ENCODE data around the gene UQCC3. TPM values are rescaled to one million over a fixed set of nuclear protein-coding genes. Genes with fewer than 3 reads are reported as not detected.

UQCC3 gene
- total and polyA plus RNA-seq, 2 of the 13 experiments (the other 11 are each of a cell fraction or from before 2014, with no cell fraction given) = 7.7 to 16.0 TPM

- no peak for TF ChIP-seq ZFAT (CRISPR knock-in tag; conservative IDR thresholded peaks at IDR 0.05)
- TF ChIP-seq ZNF337 (CRISPR knock-in tag; IDR thresholded peaks at IDR 0.05; ENCODE audit: borderline replicate concordance, low read depth) = no peak
- TF ChIP-seq HOXD1 (CRISPR knock-in tag; IDR thresholded peaks at IDR 0.05) = 0 out of 2 replicates have a peak, but pooled peaks have one; percentile 20
- TF ChIP-seq ZNF562 (CRISPR knock-in tag; IDR thresholded peaks at IDR 0.05; ENCODE audit: borderline replicate concordance) = no peak
- no peak for TF ChIP-seq CBX1 (IDR thresholded peaks at IDR 0.05; ENCODE audit: low read depth)
- TF ChIP-seq SP5 (CRISPR knock-in tag; IDR thresholded peaks at IDR 0.05; ENCODE audit: borderline replicate concordance, low read depth) = no peak
- TF ChIP-seq KLF15 (CRISPR knock-in tag; IDR thresholded peaks at IDR 0.05; ENCODE audit: borderline replicate concordance) = 0 out of 2 replicates have a peak, but pooled peaks have one; percentile 44
- H3K79me2 ChIP-seq (ENCODE audit: insufficient read depth, low read length) = peaks cover 8% of the 10 kb centered on the region
- peak overlapping the region; percentile 88 to 98 (median 94) for H3K4me3 ChIP-seq (replicated peaks in 1 of 3; ENCODE audit: insufficient read depth in 1 of 3, low read depth in 2 of 3, low read length in 3 of 3)
- H3K27ac ChIP-seq (ENCODE audit: extremely low read length, insufficient read depth, low read length) = peak overlapping the region; percentile 86
- intact Hi-C loops (cut with micrococcal nuclease; ENCODE audit: unreplicated experiment) (no loop called here), in situ Hi-C loops (cut with HindIII; ENCODE audit: extremely low pct_ligation_motif_present, low pct_unique_long_range_greater_than_20kb) (no loop called here)
- no peaks in the 10 kb centered on the region for H4K20me1 ChIP-seq (ENCODE audit: insufficient read depth, low read length)
- peaks cover 42% of the 10 kb centered on the region for H3K4me1 ChIP-seq (ENCODE audit: insufficient read depth, low read length)
- no peaks in the 10 kb centered on the region for H3K27me3 ChIP-seq (ENCODE audit: control insufficient read depth in 1 of 2, insufficient read depth in 2 of 2, low read length in 2 of 2)
- peak overlapping the region; percentile 98 for H3K4me2 ChIP-seq (ENCODE audit: low read depth, low read length)
- ChIA-PET CTCF (ENCODE audit: low intra/inter-chr PET ratio, low total read pairs) (no interaction called here), POLR2A (interaction anchor here (1.1 to 3.6 kb wide), 5 partner anchors 8 to 87 kb away, joined by 3 to 54 read pairs (median 34); partner anchors contain the start of genes C11orf98, CSKMT, HNRNPUL2 and LBHD1)
- H3K9ac ChIP-seq (ENCODE audit: insufficient read depth, low read depth, low read length) = peak overlapping the region; percentile 94
- no peaks in the 10 kb centered on the region for H3K9me3 ChIP-seq (ENCODE audit: low read length)
- 9% methylated on average over 10 of the region's 16 CpGs for WGBS (ENCODE audit: low lambda C conversion rate)
- H2AFZ ChIP-seq (ENCODE audit: low read length) = no peak overlapping the region
- no peak for DNase-seq (ENCODE audit: low spot score)
- peaks cover 0 to 7% of the 10 kb centered on the region in 2 experiments; a peak in 1 of 5 replicates for H3K36me3 ChIP-seq (replicated peaks in 1 of 2; ENCODE audit: control insufficient read depth in 1 of 2, insufficient read depth in 2 of 2, low read length in 2 of 2)
- no peak; the same call in 2 of the 3 replicates for ATAC-seq
- no peak for FAIRE-seq
- no TSS peak for BruUV-seq (replicated peaks)
These were observed 6.9 kb downstream of the UQCC3 start for GRCh38 chr11:62678433-62678769.
